HG03378 (cell line): ENCODE measurements around the gene UGT1A3.
"Not testable (repeated sequence)": the region's sequence is repeated elsewhere in the genome, so short reads cannot be mapped to it uniquely, and the experiment has no call there.

ENCODE experiments used
- ATAC-seq: cut with Tn5 transposase; IDR thresholded peaks from one replicate; pipeline ENCODE4 v1.9.1; 2021; ENCODE audit warnings: mild to moderate bottlenecking, moderate library complexity; ENCODE audit not compliant: unreplicated experiment

UGT1A3 gene

GRCh38 chr2:233728723-233729301 is at the start of gene UGT1A3:
TSS of gene UGT1A3 (plus strand) at chr2:233729042. CDS start at chr2:233729127, 85 bp downstream.
- no peak for ATAC-seq

GRCh38 chr2:233679196-233679595 is 49.6 kb upstream of the UGT1A3 start:
- no peak for ATAC-seq

- no peak for ATAC-seq
Observed at GRCh38 chr2:233680361-233681045, 48.3 kb upstream of the UGT1A3 start.

- no peak for ATAC-seq
Observed at GRCh38 chr2:233681521-233682099, 47.2 kb upstream of the UGT1A3 start, which contains the start of gene UGT1A7. TSS of gene UGT1A7 (plus strand) at chr2:233681901. CDS start at chr2:233681938, 37 bp downstream.

- no peak for ATAC-seq
Observed at GRCh38 chr2:233684640-233685039, 44.2 kb upstream of the UGT1A3 start.

- no peak for ATAC-seq
Observed at GRCh38 chr2:233686928-233687327, 41.9 kb upstream of the UGT1A3 start.

- ATAC-seq: no peak
Observed at GRCh38 chr2:233688341-233688740, 40.5 kb upstream of the UGT1A3 start.

GRCh38 chr2:233689031-233689430 is 39.8 kb upstream of the UGT1A3 start:
- ATAC-seq: no peak

GRCh38 chr2:233689501-233689900 is 39.3 kb upstream of the UGT1A3 start:
- ATAC-seq: no peak

- no peak for ATAC-seq
Observed at GRCh38 chr2:233690444-233690843, 38.4 kb upstream of the UGT1A3 start.

GRCh38 chr2:233691443-233692433 is 37.1 kb upstream of the UGT1A3 start:
- ATAC-seq: no peak

- ATAC-seq: no peak
Observed at GRCh38 chr2:233692648-233693047, 36.2 kb upstream of the UGT1A3 start, which contains the start of gene UGT1A6. TSS of gene UGT1A6 (plus strand) at chr2:233692890. CDS start at chr2:233693005, 115 bp downstream.

- no peak for ATAC-seq
Observed at GRCh38 chr2:233693963-233694362, 34.9 kb upstream of the UGT1A3 start.

- no peak for ATAC-seq
Observed at GRCh38 chr2:233698740-233699139, 30.1 kb upstream of the UGT1A3 start.

GRCh38 chr2:233699424-233700027 is 29.3 kb upstream of the UGT1A3 start:
- ATAC-seq: no peak

GRCh38 chr2:233700028-233700635 is 28.7 kb upstream of the UGT1A3 start:
- ATAC-seq: no peak

- not testable (repeated sequence) for ATAC-seq
Observed at GRCh38 chr2:233700842-233701241, 28.0 kb upstream of the UGT1A3 start.

GRCh38 chr2:233702238-233702637 is 26.6 kb upstream of the UGT1A3 start:
- no peak for ATAC-seq

- no peak for ATAC-seq
Observed at GRCh38 chr2:233705911-233706506, 22.8 kb upstream of the UGT1A3 start.

- no peak for ATAC-seq
Observed at GRCh38 chr2:233706720-233707119, 22.1 kb upstream of the UGT1A3 start.
